ENCODE measurements around the gene ABCD3. TPM values are rescaled to one million over a fixed set of nuclear protein-coding genes. Genes with fewer than 3 reads are reported as not detected.

ABCD3 gene
- total and polyA plus RNA-seq, 3 donors from 2014 or later, result 27.0 to 45.6 (median 45.2) TPM

- DNase-seq, result no peak
- Histone ChIP-seq H3K27ac (no peak overlapping the region), H3K4me1 (peaks cover 23% of the 10 kb centered on the region), H3K36me3 (ENCODE audit: low read depth, missing control alignments) (no peaks in the 10 kb centered on the region), H3K4me3 (no peak overlapping the region), H3K9me3 (no peaks in the 10 kb centered on the region), H3K27me3 (no peaks in the 10 kb centered on the region)
- intact Hi-C loops (cut with DNase I; ENCODE audit: low total_unique reads), result no loop called here
- 84 to 88% methylated on average over 3 of the region's 3 CpGs for WGBS, 2 donors
- TF ChIP-seq CTCF (IDR thresholded peaks at IDR 0.05) (no peak), POLR2A (IDR thresholded peaks at IDR 0.05) (no peak)
These were observed 113.9 kb downstream of the ABCD3 start for GRCh38 chr1:94532077-94532476.

GRCh38 chr1:94535095-94535494 lies 116.9 kb downstream of the ABCD3 start:
- no peak for TF ChIP-seq POLR2A (IDR thresholded peaks at IDR 0.05)
- TF ChIP-seq CTCF (IDR thresholded peaks at IDR 0.05), result no peak
- DNase-seq, result no peak
- H3K9me3 ChIP-seq, result no peaks in the 10 kb centered on the region
- H3K4me3 ChIP-seq, result no peak overlapping the region
- intact Hi-C loops (cut with DNase I; ENCODE audit: low total_unique reads), result no loop called here
- 82 to 87% methylated on average over 5 of the region's 5 CpGs for WGBS, 2 donors
- H3K4me1 ChIP-seq, result peaks cover 14% of the 10 kb centered on the region
- H3K36me3 ChIP-seq (ENCODE audit: low read depth, missing control alignments), result no peaks in the 10 kb centered on the region
- H3K27me3 ChIP-seq, result no peaks in the 10 kb centered on the region
- H3K27ac ChIP-seq, result peak overlapping the region in 1 of 2 donors; percentile 94

GRCh38 chr1:94535879-94536278 lies 117.7 kb downstream of the ABCD3 start:
- Histone ChIP-seq H3K4me3 (peak overlapping the region in 1 of 2 donors; percentile 96), H3K27me3 (no peaks in the 10 kb centered on the region), H3K36me3 (ENCODE audit: low read depth, missing control alignments) (no peaks in the 10 kb centered on the region), H3K4me1 (peaks cover 14% of the 10 kb centered on the region), H3K27ac (peak overlapping the region; percentile 15 to 94), H3K9me3 (no peaks in the 10 kb centered on the region)
- DNase-seq, result no peak
- intact Hi-C loops (cut with DNase I; ENCODE audit: low total_unique reads), result no loop called here
- TF ChIP-seq POLR2A (IDR thresholded peaks at IDR 0.05) (no peak), CTCF (IDR thresholded peaks at IDR 0.05) (no peak)
- WGBS, 2 donors, result 45 to 71% methylated on average over 9 of the region's 9 CpGs

- peak overlapping the region; percentile 79 to 96 for H3K4me3 ChIP-seq
- H3K27ac ChIP-seq, result peak overlapping the region; percentile 15 to 94
- TF ChIP-seq CTCF (IDR thresholded peaks at IDR 0.05) (no peak), POLR2A (IDR thresholded peaks at IDR 0.05) (no peak)
- intact Hi-C loops (cut with DNase I; ENCODE audit: low total_unique reads), result no loop called here
- no peak for DNase-seq
- H3K4me1 ChIP-seq, result peaks cover 14% of the 10 kb centered on the region
- no peaks in the 10 kb centered on the region for H3K9me3 ChIP-seq
- 33 to 63% methylated on average over 6 of the region's 6 CpGs for WGBS, 2 donors
- no peaks in the 10 kb centered on the region for H3K36me3 ChIP-seq (ENCODE audit: low read depth, missing control alignments)
- H3K27me3 ChIP-seq, result no peaks in the 10 kb centered on the region
These were observed 119.1 kb downstream of the ABCD3 start for GRCh38 chr1:94537254-94537653.

- no peaks in the 10 kb centered on the region for H3K36me3 ChIP-seq (ENCODE audit: low read depth, missing control alignments)
- TF ChIP-seq POLR2A (IDR thresholded peaks at IDR 0.05) (no peak), CTCF (IDR thresholded peaks at IDR 0.05) (no peak)
- peak; percentile 45 for DNase-seq
- H3K4me3 ChIP-seq, result peak overlapping the region; percentile 79 to 96
- WGBS, 2 donors, result 39 to 46% methylated on average over 6 of the region's 6 CpGs
- H3K4me1 ChIP-seq, result peaks cover 24% of the 10 kb centered on the region
- no peaks in the 10 kb centered on the region for H3K27me3 ChIP-seq
- peak overlapping the region; percentile 94 for H3K27ac ChIP-seq
- no peaks in the 10 kb centered on the region for H3K9me3 ChIP-seq
- intact Hi-C loops (cut with DNase I; ENCODE audit: low total_unique reads), result no loop called here
These were observed 120.1 kb downstream of the ABCD3 start for GRCh38 chr1:94538243-94538827.
